OCI-LY1 (cell line): ENCODE data around the gene ADAMTSL1.

Experiments used
- H2AFZ ChIP-seq: fragments of 200-600 bp; sonication (generic), shearing (Covaris generic); 2 replicates; pipeline ENCODE4 v1.6.0; 2014; ENCODE audit warnings: antibody characterized with exemption, mild to moderate bottlenecking, low read length
- H3F3A ChIP-seq: fragments of 200-600 bp; sonication (generic), shearing (Covaris generic); 2 replicates; pipeline ENCODE4 v1.6.0; 2014; ENCODE audit warnings: mild to moderate bottlenecking, antibody characterized with exemption, low read length, moderate library complexity; ENCODE audit not compliant: insufficient read depth
- H3K27ac ChIP-seq: fragments of 200-600 bp; sonication (generic); 2 replicates; pipeline ENCODE4 v1.5.1; 2014; ENCODE audit warnings: low read length, mixed run types, mild to moderate bottlenecking, low read depth; ENCODE audit not compliant: poor library complexity, severe bottlenecking
- H3K27me3 ChIP-seq: fragments of 200-600 bp; sonication (generic); 2 replicates; pipeline ENCODE4 v1.6.0; 2014; ENCODE audit warnings: antibody characterized with exemption, mild to moderate bottlenecking, low read length, moderate library complexity; ENCODE audit not compliant: insufficient read depth
- H3K36me3 ChIP-seq: fragments of 200-600 bp; sonication (generic); 2 replicates; pipeline ENCODE4 v1.6.1; 2014; ENCODE audit warnings: mild to moderate bottlenecking, antibody characterized with exemption, low read length, moderate library complexity, mixed read lengths; ENCODE audit not compliant: insufficient read depth
- H3K4me1 ChIP-seq: fragments of 200-600 bp; sonication (generic); 2 replicates; pipeline ENCODE4 v1.5.1; 2014; ENCODE audit warnings: mild to moderate bottlenecking, low read length, moderate library complexity; ENCODE audit not compliant: insufficient read depth, severe bottlenecking
- H3K4me2 ChIP-seq: fragments of 200-600 bp; sonication (generic), shearing (Covaris generic); 2 replicates; pipeline ENCODE4 v1.6.1; 2014; ENCODE audit warnings: low read length
- H3K4me3 ChIP-seq: fragments of 200-600 bp; sonication (generic); 2 replicates; pipeline ENCODE4 v1.5.1; 2014; ENCODE audit warnings: low read length, low read depth, mild to moderate bottlenecking, mixed read lengths; ENCODE audit not compliant: poor library complexity, severe bottlenecking
- H3K79me2 ChIP-seq: fragments of 200-600 bp; shearing (Covaris generic); 2 replicates; pipeline ENCODE4 v1.6.1; 2016; ENCODE audit warnings: mixed run types, low read length, mixed read lengths; ENCODE audit not compliant: insufficient read depth
- H3K9ac ChIP-seq: fragments of 200-600 bp; sonication (generic), shearing (Covaris generic); 2 replicates; pipeline ENCODE4 v1.6.1; 2014; ENCODE audit warnings: mild to moderate bottlenecking, low read length, mixed read lengths
- H3K9me2 ChIP-seq: fragments of 200-600 bp; sonication (generic), shearing (Covaris generic); 2 replicates; pipeline ENCODE4 v1.6.1; 2014; ENCODE audit warnings: low read depth, mild to moderate bottlenecking, low read length, mixed read lengths
- H3K9me3 ChIP-seq: fragments of 200-600 bp; shearing (Covaris generic); 2 replicates; pipeline ENCODE4 v1.6.1; 2014; ENCODE audit warnings: low read length, mixed read lengths
- H4K20me1 ChIP-seq: fragments of 200-600 bp; sonication (generic), shearing (Covaris generic); 2 replicates; pipeline ENCODE4 v1.6.0; 2016; ENCODE audit warnings: mild to moderate bottlenecking, low read length; ENCODE audit not compliant: insufficient read depth
- CTCF ChIP-seq: fragments of 200-600 bp; sonication (generic), shearing (Covaris generic); IDR thresholded peaks from 2 replicates; pipeline ENCODE4 v1.5.1; 2017; ENCODE audit warnings: mild to moderate bottlenecking, antibody characterized with exemption, low read length, moderate library complexity, mixed read lengths
- EZH2 ChIP-seq: fragments of 200-600 bp; sonication (generic), shearing (Covaris generic); IDR thresholded peaks from 2 replicates; pipeline ENCODE4 v1.8.0; 2017; ENCODE audit warnings: borderline replicate concordance, mixed run types, mild to moderate bottlenecking, antibody characterized with exemption, low read length, moderate library complexity, mixed read lengths

The ADAMTSL1 gene

GRCh38 chr9:18542837-18543405, 69.0 kb downstream of the ADAMTSL1 start:
- no peak overlapping the region for H2AFZ ChIP-seq
- H3K4me3 ChIP-seq, result no peak overlapping the region
- H3K27me3 ChIP-seq, result no peaks in the 10 kb centered on the region
- TF ChIP-seq CTCF (no peak), EZH2 (no peak)
- no peaks in the 10 kb centered on the region for H3K36me3 ChIP-seq
- no peaks in the 10 kb centered on the region for H4K20me1 ChIP-seq
- H3K79me2 ChIP-seq, result no peaks in the 10 kb centered on the region
- no peak overlapping the region for H3K27ac ChIP-seq
- H3K4me2 ChIP-seq, result no peak overlapping the region
- no peaks in the 10 kb centered on the region for H3K4me1 ChIP-seq
- no peaks in the 10 kb centered on the region for H3F3A ChIP-seq
- no peaks in the 10 kb centered on the region for H3K9me3 ChIP-seq
- H3K9me2 ChIP-seq, result no peaks in the 10 kb centered on the region
- H3K9ac ChIP-seq, result no peak overlapping the region

DNA sequence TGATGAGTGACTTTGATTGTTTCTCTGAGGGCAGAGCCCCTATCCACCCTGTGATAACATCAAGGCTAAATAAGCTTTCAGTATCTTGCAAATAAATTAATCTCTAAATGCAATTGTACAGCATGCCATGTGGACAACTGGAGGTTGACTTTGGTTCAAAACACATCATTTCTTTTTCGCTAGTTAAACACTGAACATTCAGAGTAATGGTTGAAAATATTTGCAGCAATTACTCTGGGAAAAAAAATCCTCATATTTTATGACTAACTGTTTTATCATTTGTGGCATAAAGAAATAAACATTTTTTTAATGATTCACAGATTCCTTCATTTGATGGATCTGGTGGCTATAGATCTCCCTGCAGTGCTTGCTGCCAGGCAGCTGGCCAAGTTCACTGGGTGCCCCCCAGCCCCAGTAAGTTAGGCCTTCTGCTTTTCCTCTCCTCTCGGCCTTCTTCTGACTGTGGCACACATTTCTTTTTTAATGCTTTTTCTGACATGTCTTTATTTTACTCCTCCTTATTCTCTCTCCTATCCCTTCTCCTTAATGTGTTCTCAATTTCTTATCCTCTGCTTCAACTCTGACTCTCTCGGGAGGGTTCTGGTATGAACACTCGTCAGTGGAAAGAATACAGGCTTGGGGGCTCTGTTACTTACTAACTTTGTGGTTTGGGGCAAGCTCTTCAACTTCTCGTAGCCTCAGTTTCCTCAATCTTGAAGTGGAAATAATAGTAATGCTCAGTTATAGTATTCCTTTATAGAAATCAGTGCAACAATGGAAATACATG, 69.6 kb downstream of the ADAMTSL1 start:
- no peaks in the 10 kb centered on the region for H3F3A ChIP-seq
- no peaks in the 10 kb centered on the region for H3K4me1 ChIP-seq
- no peaks in the 10 kb centered on the region for H3K79me2 ChIP-seq
- no peak overlapping the region for H3K27ac ChIP-seq
- no peak for TF ChIP-seq EZH2
- no peak for TF ChIP-seq CTCF
- no peak overlapping the region for H3K4me2 ChIP-seq
- H3K9me2 ChIP-seq, result no peaks in the 10 kb centered on the region
- H3K27me3 ChIP-seq, result no peaks in the 10 kb centered on the region
- no peaks in the 10 kb centered on the region for H3K9me3 ChIP-seq
- no peaks in the 10 kb centered on the region for H3K36me3 ChIP-seq
- no peaks in the 10 kb centered on the region for H4K20me1 ChIP-seq
- no peak overlapping the region for H3K9ac ChIP-seq
- no peak overlapping the region for H2AFZ ChIP-seq
- no peak overlapping the region for H3K4me3 ChIP-seq

DNA sequence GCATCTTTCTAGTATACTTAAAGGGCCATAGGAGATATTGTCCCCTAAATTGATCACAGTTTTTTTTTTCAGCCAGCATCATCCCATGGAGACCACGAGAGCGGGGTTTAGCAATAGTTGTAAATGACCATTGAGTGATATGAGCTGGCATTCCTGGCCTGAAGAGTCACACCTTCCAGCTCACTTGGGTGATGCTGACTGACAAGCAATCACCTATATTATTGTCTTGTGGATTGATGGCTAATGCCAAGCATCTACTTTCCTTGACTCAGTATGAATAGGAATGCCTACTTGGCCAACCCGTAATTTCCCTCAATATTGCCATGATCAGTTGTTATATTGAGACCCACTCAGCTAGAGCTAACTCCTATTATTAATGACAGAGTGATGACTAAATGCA, 70.5 kb downstream of the ADAMTSL1 start:
- H3K9ac ChIP-seq, result no peak overlapping the region
- H3K4me2 ChIP-seq, result no peak overlapping the region
- no peaks in the 10 kb centered on the region for H3K4me1 ChIP-seq
- no peak for TF ChIP-seq CTCF
- no peak for TF ChIP-seq EZH2
- H3K27ac ChIP-seq, result no peak overlapping the region
- H3F3A ChIP-seq, result no peaks in the 10 kb centered on the region
- no peaks in the 10 kb centered on the region for H4K20me1 ChIP-seq
- no peaks in the 10 kb centered on the region for H3K79me2 ChIP-seq
- no peaks in the 10 kb centered on the region for H3K9me3 ChIP-seq
- H3K9me2 ChIP-seq, result no peaks in the 10 kb centered on the region
- no peaks in the 10 kb centered on the region for H3K36me3 ChIP-seq
- H2AFZ ChIP-seq, result no peak overlapping the region
- H3K27me3 ChIP-seq, result no peaks in the 10 kb centered on the region
- no peak overlapping the region for H3K4me3 ChIP-seq
